ENCODE data around the gene CHRM2.
"Not testable (repeated sequence)": the region's sequence is repeated elsewhere in the genome, so short reads cannot be mapped to it uniquely, and the experiment has no call there.

The CHRM2 gene

DNA sequence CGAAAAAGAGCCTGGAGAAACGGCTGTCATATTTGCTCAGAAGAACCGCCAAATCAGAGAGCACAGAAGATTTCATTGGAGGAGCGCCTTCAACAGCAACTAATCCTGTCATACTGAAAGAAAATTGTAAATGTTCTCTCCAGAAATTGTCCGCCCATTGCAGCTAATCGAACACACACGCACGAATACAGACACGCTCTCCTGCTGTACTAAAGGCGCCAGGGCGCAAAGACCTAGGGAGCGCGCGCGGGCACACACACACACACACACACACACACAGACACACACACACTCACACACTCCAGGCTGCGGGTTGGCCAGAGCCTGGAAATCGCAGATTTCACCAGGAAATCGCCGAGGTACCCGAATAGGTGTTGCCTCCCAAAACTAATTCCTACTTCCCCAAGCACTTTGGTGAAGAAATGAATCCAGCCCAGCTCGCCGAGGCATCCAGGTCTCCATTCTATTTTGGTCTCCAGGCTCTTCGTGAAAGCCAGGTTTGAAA lies at the start of gene CHRM2:
TSS of gene CHRM2 (plus strand) at position 157 of the 505 bp plus-strand sequence. CDS start 146,214 bp downstream, outside the sequence.
- DNase-seq: no peak

DNA sequence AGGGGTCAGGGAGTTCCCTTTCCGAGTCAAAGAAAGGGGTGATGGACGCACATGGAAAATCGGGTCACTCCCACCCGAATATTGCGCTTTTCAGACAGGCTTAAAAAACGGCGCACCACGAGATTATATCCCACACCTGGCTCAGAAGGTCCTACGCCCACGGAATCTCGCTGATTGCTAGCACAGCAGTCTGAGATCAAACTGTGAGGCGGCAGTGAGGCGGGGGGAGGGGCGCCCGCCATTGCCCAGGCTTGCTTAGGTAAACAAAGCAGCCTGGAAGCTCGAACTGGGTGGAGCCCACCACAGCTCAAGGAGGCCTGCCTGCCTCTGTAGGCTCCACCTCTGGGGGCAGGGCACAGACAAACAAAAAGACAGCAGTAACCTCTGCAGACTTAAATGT lies 37.1 kb upstream of the CHRM2 start:
- not testable (repeated sequence) for DNase-seq

DNA sequence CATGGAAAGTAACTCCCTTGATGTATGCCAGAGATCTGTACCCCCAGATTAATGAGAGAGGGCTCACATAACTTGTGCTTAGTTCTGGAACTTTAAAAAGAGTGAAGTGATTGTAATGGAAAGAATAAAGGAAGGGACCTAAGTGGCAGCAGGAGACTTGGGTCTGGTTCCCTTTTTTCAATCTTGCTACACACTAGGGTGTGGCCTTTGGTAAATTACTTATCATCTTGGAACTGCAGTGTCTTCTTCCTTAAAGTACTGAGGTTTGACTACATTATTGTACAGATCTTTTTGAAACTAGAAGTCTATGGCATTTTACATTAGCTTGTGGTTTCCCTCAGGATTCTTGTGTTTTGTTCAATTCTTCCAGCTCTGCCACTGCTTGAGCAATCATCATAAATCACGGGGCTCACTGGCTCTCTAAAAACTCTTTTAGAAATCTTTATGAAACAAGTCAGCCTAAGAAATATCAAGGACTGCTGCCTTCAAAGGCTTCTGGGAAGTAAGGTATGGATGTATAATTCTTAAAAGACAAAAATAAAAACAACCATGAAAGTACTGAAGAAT lies 22.5 kb upstream of the CHRM2 start:
- DNase-seq: no peak

DNA sequence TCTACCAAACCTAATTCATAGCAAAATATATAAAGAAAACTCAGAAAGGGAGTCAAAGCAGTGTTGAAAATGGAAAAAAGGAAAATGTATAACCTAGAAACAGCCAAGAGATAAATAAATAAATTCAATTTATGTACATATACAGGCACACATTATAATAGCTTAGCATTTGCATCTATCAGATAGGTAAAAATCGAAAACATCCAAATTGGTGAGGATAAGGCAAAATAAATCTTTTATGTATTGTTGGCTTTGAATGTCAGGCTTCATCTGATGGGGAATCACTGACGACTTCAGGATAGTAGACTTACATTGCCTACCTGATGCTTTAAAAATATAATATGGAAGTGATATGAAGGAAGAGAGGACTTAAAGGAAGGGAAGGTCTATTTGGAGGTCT lies 20.6 kb upstream of the CHRM2 start:
- DNase-seq: no peak

DNA sequence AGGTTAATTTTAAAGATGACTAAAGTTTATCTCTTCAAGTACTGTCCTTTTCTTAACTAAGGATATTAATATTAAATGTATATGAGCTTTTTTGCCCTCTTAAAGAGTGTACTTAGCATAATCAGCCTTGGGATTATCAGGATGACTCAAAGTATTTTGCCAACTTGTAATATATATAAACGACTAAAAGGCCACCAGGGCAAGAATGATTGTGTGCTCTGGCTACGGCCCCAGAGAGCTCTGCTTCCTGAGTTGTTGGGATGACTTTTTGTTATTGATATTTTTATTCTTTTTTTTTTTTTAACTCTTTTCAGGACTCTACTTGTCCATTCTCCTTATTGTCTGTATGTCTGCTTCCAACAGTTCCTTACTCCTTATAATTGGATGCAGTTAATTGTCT lies 14.8 kb upstream of the CHRM2 start:
- no peak for DNase-seq

DNA sequence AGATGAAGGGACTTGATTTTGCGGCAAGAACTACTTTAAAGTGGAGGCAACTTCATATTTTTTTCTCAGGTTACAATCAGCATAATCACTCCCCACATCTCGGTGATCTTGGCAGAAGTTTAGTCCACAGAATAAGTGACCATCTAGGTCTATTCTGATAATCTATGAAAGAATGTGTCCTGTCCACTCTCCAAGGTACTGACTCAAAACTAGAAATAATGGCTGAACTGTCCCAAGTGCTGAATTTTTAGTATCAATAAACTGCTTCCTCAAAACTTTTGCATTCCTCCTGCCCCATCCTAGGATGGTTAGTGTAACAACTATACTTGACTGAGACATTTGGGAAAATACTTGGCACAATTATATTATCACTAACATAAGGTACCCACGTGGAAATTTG lies 10.9 kb upstream of the CHRM2 start:
- DNase-seq: no peak

DNA sequence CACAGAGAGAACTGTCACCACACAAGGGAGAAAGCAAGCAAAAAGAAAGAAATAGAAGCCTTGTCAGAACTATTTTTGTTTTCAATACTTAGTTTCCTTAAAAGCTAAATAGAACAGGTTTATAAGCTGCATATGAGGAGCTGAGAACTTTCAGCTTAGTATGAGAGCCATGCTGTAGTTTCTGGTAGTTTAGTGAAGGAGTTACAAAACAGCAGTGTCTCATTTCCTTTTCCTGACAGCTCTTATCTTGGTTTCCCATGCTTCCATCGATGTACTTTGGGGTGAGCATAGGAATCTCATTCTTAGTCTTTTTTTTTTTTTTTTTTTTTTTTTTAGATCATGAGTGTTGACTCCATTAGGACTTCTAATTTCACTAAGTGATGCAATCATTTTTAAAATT lies 8.6 kb upstream of the CHRM2 start:
- DNase-seq: no peak

DNA sequence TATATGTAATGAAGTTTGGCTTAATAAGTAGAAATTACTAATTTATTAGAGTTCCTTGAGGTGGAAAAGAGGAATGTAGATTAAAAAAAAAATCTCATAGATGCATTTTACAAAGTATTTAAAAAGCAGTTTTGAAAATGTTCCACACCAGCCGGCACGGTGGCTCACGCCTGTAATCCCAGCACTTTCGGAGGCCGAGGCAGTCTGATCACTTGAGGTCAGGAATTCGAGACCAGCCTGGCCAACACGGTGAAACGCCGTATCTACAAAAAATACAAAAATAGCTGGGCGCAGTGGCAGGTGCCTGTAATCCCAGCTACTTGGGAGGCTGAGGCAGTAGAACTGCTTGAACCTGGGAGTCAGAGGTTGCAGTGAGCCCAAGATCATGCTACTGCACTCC lies 3.2 kb upstream of the CHRM2 start:
- DNase-seq: no peak

DNA sequence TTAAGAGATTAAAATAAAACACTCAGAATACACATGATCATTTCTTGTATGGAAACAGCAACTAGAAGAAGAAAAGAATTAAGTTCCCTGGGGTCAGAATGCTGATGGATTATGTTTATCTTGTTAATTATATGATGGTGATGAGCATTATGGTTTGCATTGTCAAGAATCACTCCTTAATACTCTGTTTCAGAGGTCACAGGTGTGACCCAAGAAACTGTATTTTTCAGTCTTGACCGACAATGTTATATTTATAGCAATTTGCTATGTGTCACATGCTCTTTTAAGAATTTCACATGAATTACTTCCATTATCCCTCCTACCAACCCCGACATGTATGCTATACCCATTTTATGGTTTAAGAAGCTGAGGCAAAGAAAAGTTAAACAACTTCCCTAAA lies 2.7 kb upstream of the CHRM2 start:
- DNase-seq: no peak

DNA sequence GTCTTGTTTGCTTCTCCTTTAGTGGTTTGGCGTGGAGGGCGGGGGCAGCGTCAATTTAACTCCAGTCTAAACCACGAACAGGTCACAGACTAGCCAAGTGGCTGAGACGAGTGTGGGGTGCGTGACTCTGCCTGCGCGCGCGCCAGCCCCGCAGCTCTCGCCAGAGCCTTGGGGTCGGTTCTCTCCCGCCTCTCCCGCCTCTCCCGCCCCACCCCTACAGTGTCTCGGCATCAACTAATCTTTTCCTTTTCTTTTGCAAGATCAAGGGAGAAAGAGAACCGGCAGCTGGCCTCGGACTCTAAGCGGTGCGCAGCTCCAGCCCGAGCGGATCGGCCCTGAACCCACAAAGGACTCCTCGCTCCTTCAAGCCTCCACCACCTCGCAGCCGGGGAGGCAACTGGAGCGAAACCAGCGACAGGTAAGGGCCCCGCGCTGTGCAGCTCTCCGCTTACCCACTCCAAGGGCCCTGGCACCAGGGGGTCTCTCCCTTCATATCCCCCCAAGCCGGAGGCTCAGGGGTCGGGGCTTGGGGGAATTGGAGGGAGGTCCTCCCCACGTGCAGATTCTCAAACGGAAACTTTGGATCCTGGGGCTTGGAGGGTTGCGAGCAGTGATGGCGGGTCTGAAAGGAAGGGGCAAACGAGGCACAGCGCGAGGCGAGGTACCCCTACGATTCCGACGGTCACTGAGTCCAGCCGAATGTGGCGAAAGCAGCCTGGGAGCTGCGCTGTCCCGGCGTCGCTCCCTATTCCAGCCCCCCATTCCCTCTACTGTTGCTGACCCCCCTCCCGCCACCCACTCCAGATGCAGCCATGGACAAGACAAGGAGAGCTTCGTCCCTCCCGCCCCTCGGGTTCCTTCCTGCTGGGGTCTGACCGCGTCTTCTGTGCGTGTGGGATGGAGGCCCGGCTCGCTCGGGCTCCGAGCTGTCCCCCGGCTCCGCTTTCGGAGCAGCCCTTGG lies 829 bp downstream of the CHRM2 start:
- DNase-seq: no peak

DNA sequence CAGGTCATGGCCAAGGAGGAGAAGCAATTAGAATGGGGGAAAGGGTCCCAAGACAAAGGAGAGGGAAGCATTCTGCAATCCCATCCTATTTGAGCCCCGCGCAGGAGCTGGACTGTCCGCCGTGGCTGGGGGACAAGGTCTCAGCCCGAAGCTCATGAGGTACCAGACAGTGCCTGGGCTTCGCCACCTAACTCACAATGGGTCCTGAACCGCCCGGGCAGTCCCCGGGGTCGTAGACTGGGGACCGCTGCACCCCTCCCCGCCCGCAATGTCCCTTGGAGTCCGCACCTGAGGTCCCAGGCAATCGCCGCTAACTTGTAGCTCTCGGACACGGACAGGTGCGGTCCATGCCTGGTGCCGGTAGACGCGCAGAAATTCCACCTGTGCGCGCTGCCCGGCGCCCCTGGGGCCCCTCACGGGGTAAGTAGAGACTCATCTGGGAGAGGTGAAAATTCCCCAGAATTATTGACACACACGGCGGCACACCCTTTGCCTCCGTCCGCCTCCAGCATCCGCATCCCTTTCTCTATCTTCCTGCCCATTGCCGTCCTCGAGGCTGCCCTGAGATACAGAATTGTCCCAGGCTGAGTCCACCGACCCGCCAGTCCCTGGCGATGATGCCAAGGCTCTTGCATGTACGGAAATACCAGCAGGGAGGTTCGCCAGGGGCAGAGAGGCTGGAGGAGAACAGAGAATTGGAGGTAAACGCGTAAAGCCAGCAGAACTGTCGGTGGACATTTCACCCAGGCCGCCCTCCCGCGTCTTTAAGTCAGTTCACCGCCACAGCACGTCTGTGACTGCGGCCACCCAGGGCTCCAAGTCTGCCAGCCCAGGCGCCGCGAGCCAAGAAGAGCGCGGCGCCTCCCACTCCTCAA lies 1.8 kb downstream of the CHRM2 start:
- no peak for DNase-seq

DNA sequence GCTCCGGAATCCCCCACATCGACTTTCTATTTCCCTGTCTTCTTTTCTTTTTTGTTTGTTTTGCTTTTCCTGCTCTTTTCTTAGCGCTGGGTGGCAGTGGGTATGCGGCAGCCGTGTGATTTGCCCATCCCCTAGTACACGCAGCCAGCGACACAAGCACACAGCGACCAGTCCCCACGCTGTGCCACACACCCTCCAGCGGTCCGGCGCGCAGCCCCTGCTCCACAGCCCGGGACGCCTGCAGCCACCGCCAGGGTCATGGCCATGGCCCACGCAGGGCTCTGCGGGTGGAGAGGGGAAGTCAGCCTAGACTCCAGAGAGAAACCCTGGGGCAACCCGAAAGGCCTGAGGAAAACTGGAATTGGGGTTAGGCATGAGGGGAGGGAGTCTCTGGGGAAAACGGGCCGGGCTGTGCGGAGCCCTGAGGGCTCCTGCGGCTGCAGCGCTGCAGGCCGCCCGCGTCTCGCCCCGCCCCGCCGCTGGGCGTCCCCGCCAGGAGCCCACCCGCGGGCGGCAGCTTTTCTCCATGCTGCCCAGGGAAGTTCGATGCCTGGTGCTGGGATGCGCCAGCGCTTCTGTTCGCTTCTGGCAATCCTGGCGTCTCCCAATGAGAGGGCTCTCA lies 2.5 kb downstream of the CHRM2 start:
- no peak for DNase-seq

DNA sequence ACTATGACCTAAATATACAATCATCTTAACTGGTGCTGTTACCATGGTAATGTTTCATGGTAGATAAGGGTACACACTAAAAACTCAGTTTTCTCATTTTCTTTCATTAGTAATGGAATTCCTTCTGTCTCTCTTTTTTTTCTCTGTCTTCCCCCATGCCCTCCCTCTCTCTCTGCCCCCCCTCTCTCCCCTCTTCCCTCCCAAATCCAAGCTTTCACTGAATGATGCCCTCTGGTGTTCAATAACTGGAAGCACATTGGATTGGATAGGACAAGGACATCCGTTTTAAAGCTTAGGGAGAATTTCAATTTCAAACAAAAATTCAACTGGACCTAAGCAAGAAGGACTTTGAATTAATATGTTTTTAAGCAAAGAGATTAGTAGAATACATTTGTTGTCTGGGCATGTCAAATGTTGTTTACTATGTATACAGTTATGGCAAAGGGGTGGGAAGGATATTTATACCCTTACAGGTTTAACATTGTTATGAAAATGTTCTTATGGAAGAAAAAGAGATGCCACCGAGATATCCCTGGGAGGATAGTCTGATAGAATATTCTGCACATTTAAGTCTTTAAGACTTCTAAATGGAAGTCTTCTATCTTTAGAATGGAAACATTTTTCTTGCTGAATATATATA lies 6.1 kb downstream of the CHRM2 start:
- no peak for DNase-seq

DNA sequence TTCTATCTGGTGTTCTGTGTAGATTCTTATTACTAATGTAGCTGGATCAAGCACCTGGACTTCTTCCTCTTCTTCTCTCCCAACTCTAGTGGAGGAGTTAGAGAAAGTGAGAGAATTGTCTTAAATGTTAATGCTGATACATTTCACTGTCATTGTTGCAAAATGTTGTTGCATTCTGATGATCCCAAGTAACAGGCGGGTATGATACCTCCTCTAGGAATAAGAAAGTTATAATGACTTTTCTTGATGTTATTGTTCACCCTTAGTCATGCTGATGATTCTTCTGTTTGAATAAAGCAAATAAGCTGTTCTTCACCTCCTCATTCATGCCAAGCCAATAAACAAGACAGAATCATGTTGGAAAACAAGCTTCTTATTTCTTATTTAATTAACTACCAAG lies 9.1 kb downstream of the CHRM2 start:
- no peak for DNase-seq

DNA sequence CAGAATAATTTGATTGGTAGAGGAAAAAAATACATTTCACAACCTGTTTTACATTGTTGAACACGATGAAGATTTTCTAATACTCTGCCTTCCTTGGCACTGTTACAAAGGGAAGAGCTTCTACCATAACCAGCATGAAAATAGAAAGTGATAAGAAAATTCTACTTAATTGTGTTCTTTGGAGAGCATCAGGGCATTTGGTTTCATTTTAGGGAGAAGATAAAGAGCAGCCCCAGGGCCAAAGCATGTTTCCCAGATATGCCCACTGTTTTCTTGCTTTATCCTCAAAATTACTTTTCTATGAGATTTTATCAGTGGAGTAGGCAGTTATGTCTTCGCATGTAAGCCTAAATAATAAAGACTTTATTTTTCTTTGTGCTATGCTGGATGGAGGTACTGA lies 9.5 kb downstream of the CHRM2 start:
- DNase-seq: no peak

DNA sequence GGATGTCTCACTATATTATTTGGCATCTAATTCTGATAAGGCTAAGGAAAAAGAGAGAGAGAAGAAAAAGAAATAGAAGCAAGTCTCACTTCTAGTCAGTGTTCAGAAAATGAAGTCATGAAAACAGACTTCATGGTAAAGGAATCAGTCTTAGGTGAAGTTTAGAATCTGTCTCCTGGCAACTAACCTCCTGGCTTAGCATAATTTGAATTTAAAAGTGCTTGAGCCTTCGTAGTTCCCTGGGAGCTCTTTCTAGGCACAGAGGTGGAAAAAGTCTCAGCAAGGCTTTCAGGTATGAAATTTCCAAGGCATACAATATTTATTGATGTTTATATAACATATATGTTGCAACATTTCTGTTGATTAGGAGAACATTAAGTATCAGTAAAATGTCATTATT lies 10.4 kb downstream of the CHRM2 start:
- DNase-seq: no peak

DNA sequence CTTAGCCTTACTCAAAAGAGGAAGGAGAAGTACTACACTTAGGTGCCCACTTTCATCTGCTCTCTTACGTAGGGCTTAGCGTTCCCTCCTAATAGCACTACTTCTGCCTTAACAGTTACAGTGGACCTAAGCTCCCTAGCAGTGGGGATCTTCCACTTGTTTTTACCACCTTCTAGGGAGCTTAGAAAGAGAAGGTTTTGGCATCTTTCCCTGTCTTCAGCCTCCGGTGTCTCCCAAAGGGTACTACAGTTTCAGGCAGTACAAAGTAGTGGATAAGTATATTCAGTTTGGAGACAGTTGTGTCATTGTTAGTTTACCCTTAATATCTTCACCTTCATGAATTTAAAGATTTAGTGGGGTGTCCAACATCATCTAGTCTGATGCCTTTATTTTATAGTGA lies 14.6 kb downstream of the CHRM2 start:
- DNase-seq: no peak

DNA sequence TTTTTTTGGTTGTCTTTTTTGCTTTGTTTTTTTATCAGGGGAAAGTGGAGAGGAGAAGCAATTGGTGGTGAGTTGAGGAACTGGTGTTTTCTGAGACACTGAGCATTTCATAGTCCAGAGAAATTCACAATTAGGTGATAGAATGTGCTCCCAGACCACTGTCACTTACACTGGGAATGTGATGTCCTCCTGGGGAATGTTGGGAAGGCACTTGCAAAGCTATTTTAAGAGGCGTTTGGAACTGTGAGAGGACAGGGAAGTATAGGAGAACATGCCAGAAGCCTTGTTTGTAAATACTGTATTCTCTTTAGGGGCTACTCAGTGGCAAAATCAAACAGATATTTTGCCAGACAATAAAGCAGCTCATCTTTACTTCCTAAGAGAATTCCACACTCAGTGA lies 16.0 kb downstream of the CHRM2 start:
- no peak for DNase-seq

DNA sequence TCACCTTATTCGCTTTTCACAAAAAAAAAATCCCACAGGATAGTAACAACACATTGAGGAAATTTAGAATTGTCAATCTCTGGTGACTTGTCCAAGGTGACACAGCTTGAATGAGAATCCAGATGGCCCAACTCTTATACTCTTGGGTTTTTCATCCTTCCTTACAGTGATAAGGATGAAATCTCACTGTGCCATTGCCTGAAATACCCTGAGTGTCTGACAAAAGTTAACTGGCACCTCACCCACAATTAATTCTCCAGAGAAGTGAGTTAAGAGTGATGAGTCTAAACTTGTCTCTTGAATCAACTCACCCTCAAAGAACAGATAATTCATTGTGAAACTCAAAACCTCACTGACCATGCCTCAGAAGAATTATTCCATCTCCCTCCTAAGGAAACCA lies 18.9 kb downstream of the CHRM2 start:
- DNase-seq: no peak

DNA sequence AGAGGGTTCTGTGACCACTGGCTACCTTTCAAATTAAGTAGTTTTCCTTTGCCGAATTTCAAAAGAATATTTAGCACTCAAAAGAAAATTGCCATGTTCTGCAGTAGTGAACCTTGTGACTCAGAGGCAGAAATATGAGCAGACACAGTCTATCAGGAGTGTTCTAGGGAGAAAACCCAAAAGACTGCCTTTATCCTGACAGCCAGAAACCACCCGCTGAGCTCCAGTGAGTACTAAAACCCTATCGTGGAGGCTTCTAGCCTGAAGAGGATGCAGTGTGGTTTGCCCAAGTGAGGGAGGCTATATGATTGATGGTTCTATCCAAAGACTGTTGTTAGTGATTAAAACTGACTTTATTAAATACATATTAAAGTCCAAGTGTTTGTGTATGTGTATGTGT lies 21.9 kb downstream of the CHRM2 start:
- no peak for DNase-seq

DNA sequence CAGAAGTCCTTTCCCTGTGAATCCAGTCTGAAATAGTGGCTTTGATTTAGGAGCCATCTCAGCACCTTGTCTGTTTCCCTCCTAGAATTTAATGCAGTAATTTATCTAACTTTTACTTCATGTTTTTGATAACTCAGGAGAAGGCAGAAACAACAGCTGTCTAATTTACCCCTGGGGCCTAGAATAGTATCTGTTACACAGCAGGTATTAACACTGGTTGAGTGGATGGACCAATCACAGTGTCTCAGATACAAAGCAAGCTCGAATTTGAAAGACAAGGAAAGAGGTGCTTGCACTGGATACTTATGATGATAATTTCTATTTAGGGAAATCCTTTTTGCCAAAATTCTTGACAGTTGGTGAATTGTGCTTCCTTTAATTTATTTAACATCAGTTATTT lies 23.4 kb downstream of the CHRM2 start:
- no peak for DNase-seq

DNA sequence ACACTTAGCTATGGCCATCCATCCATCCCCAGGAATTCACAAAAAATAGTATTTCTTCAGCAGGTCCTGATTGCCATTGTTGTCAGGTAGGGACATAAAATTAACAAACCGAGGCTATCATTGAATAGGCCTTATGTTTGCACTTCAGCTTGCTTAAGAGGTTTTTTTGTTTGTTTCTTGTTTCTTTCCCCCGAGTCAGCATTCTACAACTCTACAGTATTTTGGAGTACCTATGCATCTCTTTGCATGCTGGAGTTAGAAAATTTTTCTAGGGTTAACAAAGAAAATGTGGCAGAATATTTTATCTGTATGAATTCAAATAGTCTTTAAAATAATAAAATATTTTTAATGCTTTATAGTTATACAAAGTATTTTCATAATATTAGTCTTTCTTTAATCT lies 26.3 kb downstream of the CHRM2 start:
- no peak for DNase-seq
